Stimulated activated CD8-positive, alpha-beta memory T cell treated with anti-CD3 and anti-CD28 coated beads, Interleukin-4, amount 100 ng/mL, for 1 hour (primary cell): ENCODE data around the gene PRPS2.

Experiments used
- DNase-seq, 2 donors: peaks; one replicate each; pipeline ENCODE4 v3.0.0-alpha.2; 2020; ENCODE audit warnings: low read depth in 2 of 2, low spot score in 1 of 2

Gene PRPS2

DNA sequence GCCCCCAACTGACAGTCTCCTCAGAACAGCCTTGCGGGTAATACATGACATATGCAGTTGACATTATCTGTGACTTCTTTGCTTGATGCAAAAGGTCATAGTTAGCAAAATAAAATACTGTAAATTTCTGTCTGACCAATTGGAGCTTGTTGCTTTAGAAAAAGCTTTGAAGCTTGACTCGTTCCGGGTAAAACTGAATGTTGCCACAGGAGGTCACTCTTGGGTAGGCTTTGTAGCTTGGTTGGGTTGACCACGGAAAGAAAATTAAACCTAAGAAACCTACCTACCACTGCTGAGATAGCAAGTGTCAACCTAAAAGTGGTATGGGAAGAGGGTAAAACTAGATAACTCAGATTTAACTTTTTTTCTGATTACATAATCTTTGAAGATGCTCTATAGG lies 23.2 kb downstream of the PRPS2 start:
- no peak for DNase-seq

GRCh38 chrX:12817528-12817927 lies 26.3 kb downstream of the PRPS2 start:
- DNase-seq = no peak

DNA sequence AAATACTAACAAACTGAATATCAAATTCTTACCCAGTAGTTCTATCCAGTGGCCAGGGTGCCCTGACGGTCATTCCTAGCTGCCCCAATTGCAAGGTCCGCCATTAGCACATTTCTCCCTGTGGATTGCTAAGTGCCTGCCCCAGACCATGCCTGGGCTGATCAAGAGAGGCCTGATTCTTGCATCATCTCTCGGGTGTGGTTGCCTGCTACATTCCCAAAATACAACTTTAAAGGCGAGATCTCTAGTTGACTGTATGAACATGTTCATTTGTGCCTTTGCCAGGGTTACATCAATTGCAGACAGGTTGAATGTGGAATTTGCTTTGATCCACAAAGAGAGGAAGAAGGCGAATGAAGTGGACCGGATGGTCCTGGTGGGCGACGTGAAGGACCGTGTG lies 28.0 kb downstream of the PRPS2 start:
- DNase-seq = no peak

DNA sequence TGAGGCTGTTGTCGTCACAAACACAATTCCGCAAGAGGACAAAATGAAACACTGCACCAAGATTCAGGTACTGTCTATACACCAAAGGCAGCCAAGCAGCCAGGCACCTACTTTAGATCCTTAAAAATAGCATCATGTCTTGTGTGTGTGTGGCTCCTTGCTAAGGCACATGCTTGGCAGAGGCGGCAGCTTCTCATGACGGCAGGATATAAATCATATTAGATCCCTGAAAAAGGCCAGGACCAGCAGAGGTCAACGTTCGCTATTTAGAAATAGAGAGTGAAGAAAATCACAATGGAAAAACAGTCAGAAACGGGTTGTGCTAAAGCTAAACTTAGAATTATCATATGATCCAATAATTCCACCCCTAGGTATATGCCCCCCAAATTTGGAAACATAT lies 29.5 kb downstream of the PRPS2 start:
- no peak for DNase-seq

DNA sequence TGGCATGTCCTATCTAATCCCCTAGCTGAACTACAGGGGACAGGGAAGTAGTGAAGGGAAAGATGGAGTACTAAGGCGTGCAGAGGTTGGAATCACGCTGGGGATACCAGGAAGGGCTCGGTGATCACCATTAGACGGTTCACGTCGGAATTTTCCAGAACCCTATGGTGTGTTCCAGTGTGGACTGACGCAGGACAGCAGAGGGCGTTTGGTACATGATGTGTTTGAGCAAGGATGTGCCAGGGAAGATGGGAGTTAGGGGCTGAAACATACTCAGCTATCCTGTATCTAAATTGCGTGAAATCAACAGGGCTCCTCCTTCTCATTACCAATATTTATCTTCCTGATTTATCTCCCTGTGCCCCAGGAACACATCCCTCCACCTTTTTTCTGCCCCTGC lies 33.7 kb downstream of the PRPS2 start:
- no peak for DNase-seq

DNA sequence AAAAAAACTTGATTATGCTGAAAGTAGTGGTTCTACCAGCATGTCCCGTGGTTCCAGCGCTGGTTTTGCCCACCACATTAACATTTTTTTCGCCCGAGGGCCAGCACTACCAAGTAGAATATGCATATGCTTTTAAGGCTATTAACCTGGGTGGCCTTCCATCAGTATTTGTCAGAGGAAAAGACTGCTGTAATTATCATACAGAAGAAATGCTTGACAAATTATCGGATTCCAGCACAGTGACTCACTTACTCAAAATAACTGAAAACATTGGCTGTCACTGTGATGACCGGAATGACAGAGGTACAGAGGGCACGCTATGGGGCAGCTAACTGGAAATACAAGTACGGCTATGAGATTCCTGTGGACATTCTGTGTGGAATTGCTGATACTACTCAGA lies 34.6 kb downstream of the PRPS2 start:
- DNase-seq = no peak

- DNase-seq = no peak
Observed at GRCh38 chrX:12843061-12843667, 52.0 kb downstream of the PRPS2 start.

DNA sequence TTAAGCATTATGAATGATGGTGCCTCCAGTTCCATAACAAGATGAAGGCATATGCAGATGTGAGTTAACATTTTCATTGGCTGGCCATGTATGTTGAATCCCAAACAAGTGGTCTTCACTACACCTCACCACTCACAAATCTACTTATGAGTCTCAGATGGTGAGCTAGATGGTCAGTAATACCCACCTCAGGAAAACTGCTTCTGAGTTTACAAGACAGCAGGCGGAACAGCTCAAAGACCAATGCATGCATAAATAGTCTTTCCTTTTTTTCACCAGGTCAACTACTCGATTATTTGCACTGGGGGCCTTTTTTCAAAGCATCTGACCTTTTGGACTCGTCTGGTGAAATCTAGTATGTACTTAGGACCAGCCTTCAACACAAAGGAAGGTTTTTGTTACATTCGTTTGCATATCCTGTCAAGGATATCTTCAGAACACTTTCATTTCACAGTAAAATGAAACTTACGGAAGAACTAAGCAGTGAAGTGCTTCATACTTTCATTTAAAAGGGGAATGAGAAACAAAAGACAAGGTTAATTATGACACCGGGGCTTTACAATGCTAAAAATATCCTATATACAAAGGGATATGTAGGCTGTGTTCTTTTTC lies 52.6 kb downstream of the PRPS2 start:
- DNase-seq = no peak

DNA sequence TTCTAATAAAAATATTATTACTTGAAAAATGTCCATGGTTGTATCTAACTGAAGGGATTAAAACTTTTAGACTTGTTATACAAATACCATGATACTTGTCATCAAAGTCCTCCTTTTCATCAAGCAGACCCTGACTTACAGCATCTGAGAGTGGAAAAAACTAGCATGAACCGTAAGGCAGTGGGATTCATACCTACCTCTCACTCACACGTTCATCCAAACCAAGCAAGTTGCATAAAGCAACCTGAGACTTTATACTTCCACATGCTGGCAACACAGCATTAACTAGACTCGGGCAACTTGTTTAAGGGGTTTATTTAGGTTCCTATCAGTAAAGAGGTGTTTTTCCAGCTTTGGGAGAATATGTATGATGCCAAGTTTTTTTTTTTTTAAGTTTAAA lies 53.1 kb downstream of the PRPS2 start:
- no peak for DNase-seq

DNA sequence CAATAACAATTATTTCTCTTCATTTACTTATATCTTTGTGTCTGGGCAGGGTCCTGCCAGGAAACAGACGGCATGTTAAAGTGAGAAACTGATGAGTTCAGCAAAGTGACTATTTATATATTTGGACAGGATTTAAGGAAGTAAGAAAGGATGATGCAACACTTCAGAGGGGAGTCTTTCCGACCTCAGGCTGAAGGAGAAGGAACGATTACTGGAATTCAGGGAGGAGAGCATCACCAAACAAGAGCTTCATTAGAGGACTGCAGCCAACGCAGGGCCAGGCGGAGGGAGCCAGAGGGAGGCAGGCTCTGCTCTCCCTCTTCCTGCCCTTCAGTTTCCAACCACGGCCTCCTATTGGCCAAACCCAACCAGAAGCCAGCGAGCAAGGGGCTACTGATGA lies 74.1 kb downstream of the PRPS2 start:
- DNase-seq = no peak

GRCh38 chrX:12866451-12867377 lies 75.5 kb downstream of the PRPS2 start, which contains the start of gene TLR7:
Gene TLR7 (plus strand): TSS chrX:12867072. CDS start chrX:12867579, 507 bp downstream.
- no peak for DNase-seq

- DNase-seq = no peak
Observed at GRCh38 chrX:12867685-12868084, 76.5 kb downstream of the PRPS2 start.

DNA sequence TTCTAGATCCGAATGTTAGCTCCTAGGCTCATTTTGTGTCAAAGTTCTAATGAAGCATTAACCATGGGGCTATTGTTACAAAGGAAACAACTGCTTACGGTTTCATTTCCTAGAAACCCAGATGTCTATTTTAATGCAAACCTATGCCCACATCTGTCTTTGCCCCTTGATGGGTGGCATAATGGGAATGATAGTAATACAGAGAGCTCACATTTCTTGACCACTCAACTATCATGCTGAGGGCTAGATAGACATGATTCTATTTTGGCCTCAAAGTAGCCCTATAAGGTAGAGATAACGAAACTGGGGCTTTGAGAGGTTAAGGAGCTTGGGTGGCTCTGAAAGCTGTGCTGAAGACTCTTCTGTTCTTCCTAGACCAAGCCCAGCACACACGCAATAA lies 77.5 kb downstream of the PRPS2 start:
- no peak for DNase-seq

- no peak for DNase-seq
Observed at GRCh38 chrX:12871257-12871656, 80.0 kb downstream of the PRPS2 start.

DNA sequence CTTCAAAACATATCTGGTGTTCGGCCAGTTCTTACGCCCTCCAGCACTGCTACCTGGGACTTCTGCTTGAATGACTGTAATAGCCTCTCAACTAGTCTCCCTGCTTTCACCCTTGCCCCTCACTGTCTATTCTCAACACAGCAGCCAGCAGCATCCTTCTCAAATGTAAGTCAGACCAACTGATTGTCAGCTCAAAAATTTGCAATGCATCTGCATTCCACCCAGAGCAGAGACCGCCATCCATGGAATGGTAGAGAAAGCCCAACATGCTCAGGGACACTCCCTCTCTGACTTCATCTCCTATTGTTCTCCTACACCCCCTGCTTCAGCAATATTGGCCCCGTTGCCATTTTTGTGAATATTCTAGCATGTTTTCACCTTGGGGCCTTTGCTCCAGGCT lies 81.5 kb downstream of the PRPS2 start:
- no peak for DNase-seq
